MM.1S (cell line): ENCODE results near the gene COL11A2.

Experiments used
- CTCF ChIP-seq: fragments of 300-600 bp; sonication (generic); IDR thresholded peaks from 2 replicates; pipeline ENCODE4 v1.5.1; 2016; ENCODE audit warnings: antibody characterized with exemption, low read length, mixed read lengths
- EZH2 ChIP-seq: fragments of 300-600 bp; sonication (generic); optimal IDR thresholded peaks from 2 replicates; pipeline ENCODE3; 2017; ENCODE audit warnings: low read depth, mild to moderate bottlenecking, antibody characterized with exemption, low read length, mixed read lengths

- TF ChIP-seq CTCF (peak; percentile 84), EZH2 (no peak)
These were observed 66.1 kb downstream of the COL11A2 start for GRCh38 chr6:33126101-33126714.
